H1 (cell line): Measurements from ENCODE around the gene FAM149A. TPM values are rescaled to one million over a fixed set of nuclear protein-coding genes. Genes with fewer than 3 reads are reported as not detected.
A peak's percentile ranks its signal among the peaks of the same experiment; 100 is the strongest.

Source experiments
- CTCF ChIA-PET: fragments of 300-600 bp; sonication (Branson Sonifier 250); formaldehyde crosslinking; loops from one replicate; lab custom pipeline; 2021; ENCODE audit not compliant: partially characterized antibody; lab: Charles Lee
- POLR2A ChIA-PET: fragments of 300-600 bp; sonication (Branson Sonifier 250); formaldehyde crosslinking; loops from one replicate; lab custom pipeline; 2021; ENCODE audit warnings: inconsistent platforms; ENCODE audit not compliant: partially characterized antibody; lab: Charles Lee
- DNase-seq, 2 experiments: peaks; one replicate each; pipeline versions ENCODE4 v3.0.0 to v3.0.0-alpha.2; 2010 to 2022; ENCODE audit warnings: low spot score in 2 of 2, low read depth in 1 of 2, mixed read lengths in 1 of 2
- FAIRE-seq: peaks from 2 replicates; lab custom pipeline; 2011; peaks lifted over from hg19 to GRCh38; lab: Jason Lieb, UNC
- H2AFZ ChIP-seq: 2 replicates; pipeline ENCODE4 v1.8.1; 2012; ENCODE audit warnings: low read length, inconsistent platforms
- H2AK5ac ChIP-seq: 2 replicates; pipeline ENCODE4 v1.6.1; 2013; ENCODE audit warnings: low read depth, low read length
- H2BK120ac ChIP-seq: replicated peaks from 2 replicates; pipeline ENCODE3; 2013; ENCODE audit warnings: low read depth, low read length, inconsistent platforms
- H2BK12ac ChIP-seq: 2 replicates; pipeline ENCODE4 v1.6.1; 2013; ENCODE audit warnings: low read depth, low read length
- H2BK15ac ChIP-seq: 2 replicates; pipeline ENCODE4 v1.6.1; 2013; ENCODE audit warnings: low read length
- H2BK20ac ChIP-seq: 2 replicates; pipeline ENCODE4 v1.6.1; 2013; ENCODE audit warnings: low read length
- H2BK5ac ChIP-seq: 2 replicates; pipeline ENCODE4 v1.6.1; 2013; ENCODE audit warnings: low read depth, low read length
- H3K14ac ChIP-seq: 2 replicates; pipeline ENCODE4 v1.6.1; 2013; ENCODE audit warnings: inconsistent platforms; ENCODE audit not compliant: insufficient read length
- H3K18ac ChIP-seq: 2 replicates; pipeline ENCODE4 v1.6.1; 2013; ENCODE audit warnings: low read length; ENCODE audit errors: extremely low read depth
- H3K23ac ChIP-seq: 2 replicates; pipeline ENCODE4 v1.6.1; 2013; ENCODE audit warnings: inconsistent platforms; ENCODE audit not compliant: insufficient read length
- H3K23me2 ChIP-seq: 2 replicates; pipeline ENCODE4 v1.6.1; 2013; ENCODE audit warnings: low read depth, low read length
- H3K27ac ChIP-seq: 2 replicates; pipeline ENCODE4 v1.6.1; 2011; ENCODE audit warnings: low read depth, low read length, inconsistent platforms
- H3K27me3 ChIP-seq, 4 experiments: replicated peaks in 1 of 4; 1 replicate in 1 of 4; 2 replicates in 3 of 4; pipeline versions ENCODE4 v1.6.1 to v1.8.1; 2011 to 2013; ENCODE audit warnings: low read length in 3 of 4, mild to moderate bottlenecking in 3 of 4, inconsistent platforms in 2 of 4, mixed read lengths in 2 of 4, moderate library complexity in 1 of 4; ENCODE audit not compliant: control insufficient read depth in 3 of 4, insufficient read depth in 3 of 4; ENCODE audit errors: extremely low read depth in 1 of 4
- H3K36me3 ChIP-seq, 4 experiments: 2 replicates each; pipeline versions ENCODE4 v1.6.1 to v1.8.1; 2011 to 2013; ENCODE audit warnings: mild to moderate bottlenecking in 4 of 4, low read length in 3 of 4, moderate library complexity in 2 of 4, control low read depth in 1 of 4, inconsistent platforms in 1 of 4; ENCODE audit not compliant: insufficient read depth in 4 of 4, control insufficient read depth in 2 of 4
- H3K4ac ChIP-seq: replicated peaks from 2 replicates; pipeline ENCODE3; 2013; ENCODE audit warnings: low read length, low read depth, mixed read lengths, inconsistent platforms; ENCODE audit not compliant: insufficient read length
- H3K4me1 ChIP-seq, 4 experiments: replicated peaks in 1 of 4; 1 replicate in 1 of 4; 2 replicates in 3 of 4; pipeline versions ENCODE4 v1.6.1 to v1.8.1; 2011 to 2013; ENCODE audit warnings: low read length in 3 of 4, inconsistent platforms in 2 of 4, mixed read lengths in 1 of 4; ENCODE audit not compliant: insufficient read depth in 4 of 4, control insufficient read depth in 3 of 4
- H3K4me2 ChIP-seq, 2 experiments: 2 replicates each; pipeline versions ENCODE4 v1.6.1 to v1.8.1; 2011 to 2013; ENCODE audit warnings: low read depth in 2 of 2, low read length in 2 of 2, control low read depth in 1 of 2, inconsistent platforms in 1 of 2, mild to moderate bottlenecking in 1 of 2; ENCODE audit not compliant: insufficient read depth in 1 of 2
- H3K4me3 ChIP-seq, 4 experiments: fragments of 200-600, 300-600 bp in 1 of 4; sonication (generic), shearing (Covaris generic), sonication (Bioruptor Twin) in 1 of 4; 2 replicates each; pipeline versions ENCODE4 v1.5.1 to v1.8.1; 2011 to 2016; ENCODE audit warnings: low read length in 4 of 4, low read depth in 3 of 4, control low read depth in 2 of 4, inconsistent platforms in 2 of 4, mild to moderate bottlenecking in 2 of 4, mixed read lengths in 1 of 4, moderate library complexity in 1 of 4; ENCODE audit not compliant: insufficient read depth in 2 of 4; ENCODE audit errors: extremely low read depth in 1 of 4
- H3K56ac ChIP-seq: replicated peaks from 2 replicates; pipeline ENCODE3; 2013; ENCODE audit warnings: low read depth, mild to moderate bottlenecking, mixed read lengths, low read length, inconsistent platforms; ENCODE audit not compliant: insufficient read length
- H3K79me1 ChIP-seq: 2 replicates; pipeline ENCODE4 v1.6.1; 2013; ENCODE audit warnings: low read depth, low read length, control low read depth
- H3K79me2 ChIP-seq, 2 experiments: 2 replicates each; pipeline versions ENCODE4 v1.6.1 to v1.8.1; 2012 to 2013; ENCODE audit warnings: low read length in 2 of 2, mild to moderate bottlenecking in 2 of 2, inconsistent platforms in 1 of 2; ENCODE audit not compliant: insufficient read depth in 2 of 2, control insufficient read depth in 1 of 2
- H3K9ac ChIP-seq, 4 experiments: replicated peaks in 1 of 4; 1 replicate in 1 of 4; 2 replicates in 3 of 4; pipeline versions ENCODE4 v1.6.1 to v1.8.1; 2011 to 2013; ENCODE audit warnings: low read depth in 3 of 4, low read length in 3 of 4, control low read depth in 2 of 4, mild to moderate bottlenecking in 2 of 4, moderate library complexity in 2 of 4, inconsistent platforms in 1 of 4; ENCODE audit errors: extremely low read depth in 1 of 4
- H3K9me3 ChIP-seq, 2 experiments: 2 replicates each; pipeline versions ENCODE4 v1.6.1 to v1.8.1; 2012 to 2013; ENCODE audit warnings: mild to moderate bottlenecking in 2 of 2, moderate library complexity in 2 of 2, control low read depth in 1 of 2, inconsistent platforms in 1 of 2, low read depth in 1 of 2, low read length in 1 of 2, mixed read lengths in 1 of 2; ENCODE audit not compliant: insufficient read depth in 2 of 2
- H4K20me1 ChIP-seq, 2 experiments: replicated peaks in 1 of 2; 2 replicates each; pipeline versions ENCODE3 to v1.8.1; 2011 to 2013; ENCODE audit warnings: inconsistent platforms in 2 of 2, low read length in 2 of 2, mild to moderate bottlenecking in 1 of 2; ENCODE audit not compliant: insufficient read depth in 2 of 2, control insufficient read depth in 1 of 2
- H4K5ac ChIP-seq: 2 replicates; pipeline ENCODE4 v1.6.1; 2013; ENCODE audit warnings: low read length, low read depth, mixed read lengths, inconsistent platforms; ENCODE audit not compliant: insufficient read length
- H4K8ac ChIP-seq: 2 replicates; pipeline ENCODE4 v1.8.0; 2013; ENCODE audit warnings: mild to moderate bottlenecking, moderate library complexity, low read length, inconsistent platforms; ENCODE audit not compliant: insufficient read depth; ENCODE audit errors: extremely low read depth
- H4K91ac ChIP-seq: replicated peaks from 2 replicates; pipeline ENCODE3; 2013; ENCODE audit warnings: low read length, mixed read lengths, inconsistent platforms; ENCODE audit not compliant: insufficient read length
- EGR1 ChIP-seq: IDR thresholded peaks from 2 replicates; pipeline ENCODE4 v1.6.1; 2011; ENCODE audit warnings: low read depth, low read length, borderline replicate concordance
- KDM4A ChIP-seq: IDR thresholded peaks from one replicate; pipeline ENCODE4 v1.7.1; 2012; ENCODE audit warnings: low read depth, mild to moderate bottlenecking, moderate library complexity, low read length, inconsistent platforms; ENCODE audit not compliant: severe bottlenecking
- NANOG ChIP-seq: IDR thresholded peaks from 2 replicates; pipeline ENCODE4 v1.6.1; 2011; ENCODE audit warnings: low read length, low read depth, mild to moderate bottlenecking, inconsistent platforms; ENCODE audit not compliant: insufficient read depth, poor library complexity, severe bottlenecking
- WGBS, 2 experiments: shearing (Covaris generic) in 1 of 2; methylation state at CpG; one replicate each; pipeline versions ENCODE4 v1.1.6 to v1.1.7; 2013 to 2015; ENCODE audit warnings: low lambda C conversion rate in 2 of 2, mixed read lengths in 2 of 2, inconsistent platforms in 1 of 2, low coverage in 1 of 2, missing lambda C conversion rate in 1 of 2; ENCODE audit not compliant: insufficient replicate concordance in 2 of 2, insufficient coverage in 1 of 2, insufficient read length in 1 of 2; ENCODE audit errors: extremely low coverage in 1 of 2, missing lambda C conversion rate in 1 of 2; 5-methylcytosine and 5-hydroxymethylcytosine counted together
- polyA plus RNA-seq, 7 experiments: library from polyadenylated mRNA; depleted of rRNA in 3 of 7; stranded (reverse) in 5 of 7; unstranded in 2 of 7; fragments of >200 nt in 5 of 7; fragments of 200-250 nt in 2 of 7; gene quantifications; 1 replicate in 5 of 7; 2 replicates in 1 of 7; 4 replicates in 1 of 7; pipeline versions ENCODE4 v1.2.1 to v1.2.3, GENCODE V29; 2011 to 2013; ENCODE audit warnings: missing spikeins in 2 of 7, mixed read lengths in 2 of 7
- total RNA-seq: library from RNA; stranded (reverse); fragmentation: NEBNext Ultra II Directional; extraction: Animal tissue kit (Norgen Biotek cat#: 25700); gene quantifications from 2 replicates; pipeline ENCODE4 v1.2.1, GENCODE V29; 2021

The FAM149A gene
- total and polyA plus RNA-seq, 2 of the 8 experiments (the other 6 are each of a cell fraction or from before 2014, with no cell fraction given) = 6.1 to 8.5 TPM

- peak in 1 of 2 experiments; percentile 64 for DNase-seq
- no peak overlapping the region for H2BK20ac ChIP-seq
- H4K8ac ChIP-seq = no peak overlapping the region
- peaks cover 0 to 3% of the 10 kb centered on the region in 2 experiments; a peak in 1 of 4 replicates for H3K79me2 ChIP-seq
- H3K79me1 ChIP-seq = no peaks in the 10 kb centered on the region
- CTCF ChIA-PET = interaction anchor here (0.7 to 1.7 kb wide), 14 partner anchors 9 to 283 kb away, joined by 3 to 13 read pairs (median 3); partner anchors contain the start of genes CYP4V2, F11 and TLR3
- H3K9ac ChIP-seq = no peak overlapping the region
- H3K23me2 ChIP-seq = no peaks in the 10 kb centered on the region
- H2BK15ac ChIP-seq = no peak overlapping the region
- no peak overlapping the region for H2AK5ac ChIP-seq
- H3K27me3 ChIP-seq = no peaks in the 10 kb centered on the region
- H3K56ac ChIP-seq = no peak overlapping the region
- H3K4me3 ChIP-seq = no peak overlapping the region
- H2AFZ ChIP-seq = no peak overlapping the region
- 50% methylated on average over 9 of the region's 9 CpGs; no CpG with 5 or more reads in 1 of the 2 experiments for WGBS, 2 experiments
- no peak overlapping the region for H3K18ac ChIP-seq
- no peak overlapping the region for H2BK12ac ChIP-seq
- no peak overlapping the region for H4K5ac ChIP-seq
- H3K27ac ChIP-seq = no peak overlapping the region
- POLR2A ChIA-PET = interaction anchor here (1.5 kb wide), 2 partner anchors 10 to 42 kb away, joined by 3 to 7 read pairs; partner anchors contain the start of gene CYP4V2
- H3K4ac ChIP-seq = no peak overlapping the region
- no peak overlapping the region for H2BK5ac ChIP-seq
- H4K91ac ChIP-seq = no peak overlapping the region
- peaks cover 0 to 2% (median 0%) of the 10 kb centered on the region in 4 experiments; a peak in 1 of 7 replicates for H3K4me1 ChIP-seq
- H3K9me3 ChIP-seq = peaks cover 0 to 2% of the 10 kb centered on the region in 2 experiments; a peak in 1 of 4 replicates
- H3K23ac ChIP-seq = no peak overlapping the region
- H2BK120ac ChIP-seq = no peak overlapping the region
- no peaks in the 10 kb centered on the region for H4K20me1 ChIP-seq
- no peaks in the 10 kb centered on the region for H3K36me3 ChIP-seq
- FAIRE-seq = peak; percentile 81
- no peak overlapping the region for H3K14ac ChIP-seq
- H3K4me2 ChIP-seq = no peak overlapping the region
- TF ChIP-seq KDM4A = no peak
- peak; percentile 31 for TF ChIP-seq NANOG
- peak; percentile 38; the same call in 1 of the 2 replicates for TF ChIP-seq EGR1
These were observed 97.2 kb downstream of the FAM149A start for GRCh38 chr4:186201535-186202230.
